Colonic mucosa (tissue), 4 donors: ENCODE data around the gene DNAJA3. TPM values are rescaled to one million over a fixed set of nuclear protein-coding genes. Genes with fewer than 3 reads are reported as not detected.

Experiments
- DNase-seq: peaks from one replicate; pipeline ENCODE4 v3.0.0-alpha.2; 2020
- H3K27ac ChIP-seq: fragments of 200-600 bp; one replicate; pipeline ENCODE4 v1.8.0; 2021
- H3K27me3 ChIP-seq: fragments of 200-600 bp; one replicate; pipeline ENCODE4 v1.8.0; 2021
- H3K36me3 ChIP-seq: fragments of 200-600 bp; one replicate; pipeline ENCODE4 v1.8.0; 2021
- H3K4me1 ChIP-seq: fragments of 200-600 bp; one replicate; pipeline ENCODE4 v1.8.0; 2021; ENCODE audit warnings: mild to moderate bottlenecking
- H3K4me3 ChIP-seq: fragments of 200-600 bp; one replicate; pipeline ENCODE4 v1.8.0; 2021
- H3K9ac ChIP-seq, 2 donors: one replicate each; pipeline ENCODE4 v1.7.0; 2013; ENCODE audit warnings: control low read depth in 2 of 2, low read depth in 2 of 2, low read length in 2 of 2
- H3K9me3 ChIP-seq: fragments of 200-600 bp; one replicate; pipeline ENCODE4 v1.8.0; 2021
- CTCF ChIP-seq: fragments of 200-600 bp; IDR thresholded peaks from one replicate; pipeline ENCODE4 v1.8.0; 2022; ENCODE audit warnings: antibody characterized with exemption, mild to moderate bottlenecking
- intact Hi-C: fragments of 100-400 bp; cut with DNase I; formaldehyde crosslinking; loops from one replicate; pipeline ENCODE4 v1.14.1; 2022
- total RNA-seq, 2 donors: library from RNA; stranded (reverse); fragmentation: NEBNext Ultra II Directional in 1 of 2; extraction: Animal tissue kit (Norgen Biotek cat#: 25700) in 1 of 2; gene quantifications; one replicate each; pipeline ENCODE4 v1.2.1, GENCODE V29; 2021
- donor health status: healthy.
- donor health status: DM: no; HTN: no; CAD: no.
- donor health status: DM: no; HTN: no; CAD: no.

DNAJA3 gene
- total RNA-seq, 2 donors from 2014 or later: 48.3 to 76.1 TPM

- Histone ChIP-seq H3K27ac (no peak overlapping the region), H3K4me1 (no peaks in the 10 kb centered on the region), H3K9me3 (no peaks in the 10 kb centered on the region), H3K36me3 (no peaks in the 10 kb centered on the region), H3K27me3 (no peaks in the 10 kb centered on the region), H3K4me3 (no peak overlapping the region), H3K9ac (no peak overlapping the region)
- intact Hi-C loops: no loop called here
- no peak for DNase-seq
- TF ChIP-seq CTCF: no peak
These were observed 62.4 kb downstream of the DNAJA3 start for GRCh38 chr16:4487955-4488498.

GRCh38 chr16:4488499-4488967 lies 62.9 kb downstream of the DNAJA3 start:
- no peak for TF ChIP-seq CTCF
- no peak overlapping the region for H3K9ac ChIP-seq
- no peaks in the 10 kb centered on the region for H3K36me3 ChIP-seq
- no peaks in the 10 kb centered on the region for H3K4me1 ChIP-seq
- H3K9me3 ChIP-seq: no peaks in the 10 kb centered on the region
- H3K4me3 ChIP-seq: no peak overlapping the region
- no peak overlapping the region for H3K27ac ChIP-seq
- intact Hi-C loops: no loop called here
- DNase-seq: no peak
- no peaks in the 10 kb centered on the region for H3K27me3 ChIP-seq

- no peak overlapping the region for H3K9ac ChIP-seq
- no peaks in the 10 kb centered on the region for H3K9me3 ChIP-seq
- intact Hi-C loops: no loop called here
- TF ChIP-seq CTCF: no peak
- no peaks in the 10 kb centered on the region for H3K27me3 ChIP-seq
- H3K4me1 ChIP-seq: no peaks in the 10 kb centered on the region
- no peak overlapping the region for H3K27ac ChIP-seq
- no peak overlapping the region for H3K4me3 ChIP-seq
- no peaks in the 10 kb centered on the region for H3K36me3 ChIP-seq
- no peak for DNase-seq
These were observed 63.4 kb downstream of the DNAJA3 start for GRCh38 chr16:4489030-4489429.

- Histone ChIP-seq H3K36me3 (no peaks in the 10 kb centered on the region), H3K9ac (no peak overlapping the region), H3K27ac (no peak overlapping the region), H3K9me3 (no peaks in the 10 kb centered on the region), H3K4me3 (no peak overlapping the region), H3K27me3 (no peaks in the 10 kb centered on the region), H3K4me1 (no peaks in the 10 kb centered on the region)
- intact Hi-C loops: no loop called here
- TF ChIP-seq CTCF: no peak
- no peak for DNase-seq
These were observed 66.2 kb downstream of the DNAJA3 start for GRCh38 chr16:4491898-4492297.

GRCh38 chr16:4494746-4495490 lies 69.2 kb downstream of the DNAJA3 start:
- Histone ChIP-seq H3K36me3 (no peaks in the 10 kb centered on the region), H3K9ac (no peak overlapping the region), H3K27ac (no peak overlapping the region), H3K9me3 (no peaks in the 10 kb centered on the region), H3K4me3 (no peak overlapping the region), H3K27me3 (no peaks in the 10 kb centered on the region), H3K4me1 (no peaks in the 10 kb centered on the region)
- TF ChIP-seq CTCF: no peak
- intact Hi-C loops: no loop called here
- no peak for DNase-seq
